SU-DHL-6 (cell line): ENCODE results near the gene DNAH12.

Experiments
- H2AFZ ChIP-seq: fragments of 200-600 bp; sonication (generic); 2 replicates; pipeline ENCODE4 v1.6.1; 2014; ENCODE audit warnings: low read depth, mild to moderate bottlenecking, moderate library complexity, mixed read lengths, antibody characterized with exemption, low read length; ENCODE audit not compliant: severe bottlenecking
- H3F3A ChIP-seq: fragments of 200-600 bp; shearing (Covaris generic); 2 replicates; pipeline ENCODE4 v1.6.0; 2016; ENCODE audit warnings: antibody characterized with exemption, mild to moderate bottlenecking; ENCODE audit not compliant: insufficient read depth
- H3K27ac ChIP-seq: fragments of 200-600 bp; sonication (generic); 2 replicates; pipeline ENCODE4 v1.5.1; 2016; ENCODE audit warnings: low read depth, mild to moderate bottlenecking, low read length, moderate library complexity, mixed read lengths
- H3K27me3 ChIP-seq: fragments of 200-600 bp; sonication (generic), shearing (Covaris generic); 2 replicates; pipeline ENCODE4 v1.6.0; 2014; ENCODE audit warnings: mild to moderate bottlenecking, low read length
- H3K36me3 ChIP-seq: fragments of 200-600 bp; sonication (generic); 2 replicates; pipeline ENCODE4 v1.6.1; 2014; ENCODE audit warnings: mild to moderate bottlenecking, low read length, mixed read lengths
- H3K4me2 ChIP-seq: fragments of 300-600, 200-600 bp; shearing (Covaris generic), sonication (generic); 2 replicates; pipeline ENCODE4 v1.6.0; 2014; ENCODE audit warnings: low read length, low read depth, mild to moderate bottlenecking; ENCODE audit not compliant: poor library complexity, severe bottlenecking
- H3K4me3 ChIP-seq: fragments of 200-600 bp; sonication (generic); 2 replicates; pipeline ENCODE4 v1.5.1; 2014; ENCODE audit warnings: antibody characterized with exemption, low read length, mild to moderate bottlenecking, mixed read lengths; ENCODE audit not compliant: insufficient read depth, poor library complexity, severe bottlenecking
- H3K79me2 ChIP-seq: fragments of 200-600 bp; sonication (generic); 2 replicates; pipeline ENCODE4 v1.6.1; 2014; ENCODE audit warnings: mild to moderate bottlenecking, low read length, moderate library complexity; ENCODE audit not compliant: insufficient read depth
- H3K9ac ChIP-seq: fragments of 200-600 bp; sonication (generic); 2 replicates; pipeline ENCODE4 v1.7.0; 2014; ENCODE audit warnings: mild to moderate bottlenecking, low read length
- H3K9me2 ChIP-seq: fragments of 200-600 bp; sonication (generic); replicated peaks from 2 replicates; pipeline ENCODE4 v1.6.1; 2014; ENCODE audit warnings: low read length; ENCODE audit not compliant: insufficient read depth
- H3K9me3 ChIP-seq: fragments of 200-600 bp; sonication (generic); 2 replicates; pipeline ENCODE4 v1.6.1; 2014; ENCODE audit warnings: low read length, mixed read lengths; ENCODE audit not compliant: insufficient read depth
- H4K20me1 ChIP-seq: fragments of 200-600 bp; sonication (generic); 2 replicates; pipeline ENCODE4 v1.6.1; 2014; ENCODE audit warnings: low read depth, mild to moderate bottlenecking, antibody characterized with exemption, low read length, moderate library complexity, mixed read lengths
- CTCF ChIP-seq: fragments of 200-600 bp; sonication (generic); IDR thresholded peaks from one replicate; pipeline ENCODE4 v1.5.1; 2017; ENCODE audit warnings: antibody characterized with exemption, mild to moderate bottlenecking, low read length, moderate library complexity; ENCODE audit not compliant: insufficient read depth, poor library complexity, severe bottlenecking
- EZH2phosphoT487 ChIP-seq: fragments of 200-600 bp; sonication (generic), shearing (Covaris generic); conservative IDR thresholded peaks from 2 replicates; pipeline ENCODE4 v1.6.1; 2018; ENCODE audit warnings: mild to moderate bottlenecking, antibody characterized with exemption, low read length, moderate library complexity, mixed read lengths

The DNAH12 gene

GRCh38 chr3:57586778-57587177 lies 42.6 kb upstream of the DNAH12 start:
- H4K20me1 ChIP-seq = peaks cover 9% of the 10 kb centered on the region; the same call in 1 of the 2 replicates
- H3K4me2 ChIP-seq = no peak overlapping the region
- H2AFZ ChIP-seq = no peak overlapping the region
- H3K4me3 ChIP-seq = no peak overlapping the region
- H3F3A ChIP-seq = peaks cover 9% of the 10 kb centered on the region
- H3K79me2 ChIP-seq = peaks cover 77% of the 10 kb centered on the region
- H3K27ac ChIP-seq = no peak overlapping the region
- H3K9ac ChIP-seq = no peak overlapping the region
- no peak for TF ChIP-seq CTCF
- TF ChIP-seq EZH2phosphoT487 = no peak
- peaks cover 2% of the 10 kb centered on the region; the same call in 1 of the 2 replicates for H3K36me3 ChIP-seq
- H3K9me2 ChIP-seq = no peaks in the 10 kb centered on the region
- no peaks in the 10 kb centered on the region for H3K9me3 ChIP-seq
- no peaks in the 10 kb centered on the region for H3K27me3 ChIP-seq

GRCh38 chr3:57583544-57583943 lies 39.4 kb upstream of the DNAH12 start:
- no peak overlapping the region for H3K4me3 ChIP-seq
- no peak for TF ChIP-seq EZH2phosphoT487
- no peak for TF ChIP-seq CTCF
- no peaks in the 10 kb centered on the region for H3K9me2 ChIP-seq
- no peaks in the 10 kb centered on the region for H3K27me3 ChIP-seq
- H3K79me2 ChIP-seq = peaks cover 60% of the 10 kb centered on the region
- H3K36me3 ChIP-seq = peaks cover 2% of the 10 kb centered on the region; the same call in 1 of the 2 replicates
- H3F3A ChIP-seq = peaks cover 8% of the 10 kb centered on the region
- H3K9me3 ChIP-seq = no peaks in the 10 kb centered on the region
- H3K27ac ChIP-seq = no peak overlapping the region
- H4K20me1 ChIP-seq = peaks cover 9% of the 10 kb centered on the region; the same call in 1 of the 2 replicates
- H3K9ac ChIP-seq = no peak overlapping the region
- no peak overlapping the region for H3K4me2 ChIP-seq
- no peak overlapping the region for H2AFZ ChIP-seq

GRCh38 chr3:57582474-57583168 lies 38.5 kb upstream of the DNAH12 start:
- Histone ChIP-seq H3K9me2 (no peaks in the 10 kb centered on the region), H3K79me2 (peaks cover 56% of the 10 kb centered on the region), H3K9ac (no peak overlapping the region), H2AFZ (no peak overlapping the region), H3K27ac (no peak overlapping the region), H3K4me3 (no peak overlapping the region), H3K4me2 (no peak overlapping the region), H3K36me3 (peaks cover 4% of the 10 kb centered on the region; the same call in 1 of the 2 replicates), H3F3A (peaks cover 8% of the 10 kb centered on the region), H3K9me3 (no peaks in the 10 kb centered on the region), H4K20me1 (peaks cover 9% of the 10 kb centered on the region; the same call in 1 of the 2 replicates), H3K27me3 (no peaks in the 10 kb centered on the region)
- TF ChIP-seq EZH2phosphoT487 = no peak
- TF ChIP-seq CTCF = no peak
